SK-N-SH (cell line): ENCODE measurements around the gene PGGHG. TPM values are rescaled to one million over a fixed set of nuclear protein-coding genes. Genes with fewer than 3 reads are reported as not detected.

ENCODE experiments used
- CTCF ChIA-PET: fragments of 300-600, 350-600 bp; formaldehyde crosslinking; extraction: SDS; loops from one replicate; lab custom pipeline; 2021; lab: Yijun Ruan, JAX
- POLR2A ChIA-PET: fragments of 350-600 bp; sonication (Branson Sonifier 250); formaldehyde crosslinking; extraction: SDS; loops from one replicate; lab custom pipeline; 2020; ENCODE audit warnings: antibody characterized with exemption, inconsistent platforms; lab: Yijun Ruan, JAX
- DNase-seq: peaks from one replicate; pipeline ENCODE4 v3.0.0; 2012
- H2AFZ ChIP-seq: fragments of 200-600 bp; sonication (generic); 2 replicates; pipeline ENCODE4 v1.8.1; 2016; ENCODE audit warnings: antibody characterized with exemption, mild to moderate bottlenecking, low read depth
- H3F3A ChIP-seq: fragments of 200-600 bp; sonication (generic); replicated peaks from 2 replicates; pipeline ENCODE3; 2016; ENCODE audit warnings: antibody characterized with exemption, mild to moderate bottlenecking; ENCODE audit not compliant: insufficient read depth
- H3K27ac ChIP-seq, 2 experiments: fragments of 200-500 bp in 1 of 2; fragments of 200-600 bp in 1 of 2; sonication (Bioruptor generic) in 1 of 2; sonication (generic), shearing (Covaris generic) in 1 of 2; 2 replicates each; pipeline versions ENCODE4 v1.5.1 to v1.6.1; 2014 to 2016; ENCODE audit warnings: low read depth in 2 of 2, inconsistent platforms in 1 of 2, low read length in 1 of 2, mild to moderate bottlenecking in 1 of 2, mixed read lengths in 1 of 2
- H3K27me3 ChIP-seq: fragments of 200-600 bp; sonication (generic), shearing (Covaris generic); 2 replicates; pipeline ENCODE4 v1.6.1; 2016; ENCODE audit warnings: mixed run types; ENCODE audit not compliant: insufficient read depth
- H3K36me3 ChIP-seq, 2 experiments: fragments of 200-500 bp in 1 of 2; fragments of 200-600 bp in 1 of 2; sonication (Bioruptor generic) in 1 of 2; sonication (generic) in 1 of 2; replicated peaks in 1 of 2; 2 replicates each; pipeline versions ENCODE3 to v1.5.1; 2014 to 2016; ENCODE audit warnings: low read length in 1 of 2, mild to moderate bottlenecking in 1 of 2; ENCODE audit not compliant: insufficient read depth in 2 of 2, control insufficient read depth in 1 of 2
- H3K4me1 ChIP-seq, 2 experiments: fragments of 200-500 bp in 1 of 2; fragments of 200-600 bp in 1 of 2; sonication (Bioruptor generic) in 1 of 2; sonication (generic), shearing (Covaris generic) in 1 of 2; 2 replicates each; pipeline versions ENCODE4 v1.5.1 to v1.6.1; 2014 to 2016; ENCODE audit warnings: low read depth in 1 of 2, low read length in 1 of 2, mixed run types in 1 of 2; ENCODE audit not compliant: insufficient read depth in 2 of 2, control insufficient read depth in 1 of 2
- H3K4me2 ChIP-seq: fragments of 200-600 bp; sonication (generic), shearing (Covaris generic); 2 replicates; pipeline ENCODE4 v1.6.1; 2017; ENCODE audit warnings: mixed run types
- H3K4me3 ChIP-seq, 2 experiments: fragments of 200-500 bp in 1 of 2; fragments of 200-600 bp in 1 of 2; sonication (Bioruptor generic) in 1 of 2; sonication (generic), shearing (Covaris generic) in 1 of 2; 2 replicates each; pipeline versions ENCODE4 v1.5.1 to v1.8.1; 2014 to 2016; ENCODE audit warnings: low read depth in 2 of 2, inconsistent platforms in 1 of 2, low read length in 1 of 2, mild to moderate bottlenecking in 1 of 2, mixed read lengths in 1 of 2, moderate library complexity in 1 of 2
- H3K79me2 ChIP-seq: fragments of 200-600 bp; sonication (generic); 2 replicates; pipeline ENCODE4 v1.8.1; 2017; ENCODE audit warnings: mild to moderate bottlenecking; ENCODE audit not compliant: insufficient read depth
- H3K9ac ChIP-seq: fragments of 200-600 bp; sonication (generic); 2 replicates; pipeline ENCODE4 v1.6.1; 2017; ENCODE audit warnings: mixed run types
- H3K9me2 ChIP-seq: fragments of 200-600 bp; sonication (generic); 2 replicates; pipeline ENCODE4 v1.6.1; 2017; ENCODE audit warnings: mixed run types
- H3K9me3 ChIP-seq: fragments of 200-600 bp; sonication (generic); 2 replicates; pipeline ENCODE4 v1.6.1; 2017; ENCODE audit warnings: mixed run types, mild to moderate bottlenecking, moderate library complexity
- H4K20me1 ChIP-seq: fragments of 200-600 bp; sonication (generic); 2 replicates; pipeline ENCODE4 v1.6.1; 2017; ENCODE audit warnings: mild to moderate bottlenecking, mixed run types; ENCODE audit not compliant: insufficient read depth
- CHD2 ChIP-seq: fragments of 150-350 bp; IDR thresholded peaks from 2 replicates; pipeline ENCODE4 v1.6.1; 2018; ENCODE audit warnings: low read length; ENCODE audit not compliant: partially characterized antibody
- ELF1 ChIP-seq: IDR thresholded peaks from 2 replicates; pipeline ENCODE4 v1.4.0; 2012
- FOSL2 ChIP-seq: IDR thresholded peaks from 2 replicates; pipeline ENCODE4 v1.4.0; 2012; ENCODE audit warnings: low read depth, mild to moderate bottlenecking, moderate library complexity, borderline replicate concordance
- FOXJ3 ChIP-seq: sonication (generic); formaldehyde crosslinking; IDR thresholded peaks from 2 replicates; pipeline ENCODE4 v1.5.1; 2020; ENCODE audit warnings: mild to moderate bottlenecking, missing genetic modification reagents
- FOXM1 ChIP-seq: IDR thresholded peaks from 2 replicates; pipeline ENCODE4 v1.4.0; 2012; ENCODE audit warnings: low read depth, mild to moderate bottlenecking
- GABPA ChIP-seq: IDR thresholded peaks from 2 replicates; pipeline ENCODE4 v1.4.0; 2012; ENCODE audit warnings: low read depth, mild to moderate bottlenecking
- JUND ChIP-seq: IDR thresholded peaks from 2 replicates; pipeline ENCODE4 v1.4.0; 2012
- MAX ChIP-seq: IDR thresholded peaks from 2 replicates; pipeline ENCODE4 v1.4.0; 2012; ENCODE audit warnings: low read depth
- MEF2A ChIP-seq: IDR thresholded peaks from 2 replicates; pipeline ENCODE4 v1.4.0; 2012; ENCODE audit warnings: low read depth, borderline replicate concordance
- MXI1 ChIP-seq: IDR thresholded peaks from 2 replicates; pipeline ENCODE4 v1.6.1; 2012; ENCODE audit warnings: mild to moderate bottlenecking, low read depth, low read length, improper control_type of control experiment
- NFIC ChIP-seq: IDR thresholded peaks from 2 replicates; pipeline ENCODE4 v1.4.0; 2012; ENCODE audit warnings: borderline replicate concordance
- NRF1 ChIP-seq: IDR thresholded peaks from 2 replicates; pipeline ENCODE4 v1.6.1; 2012; ENCODE audit warnings: low read depth, mild to moderate bottlenecking, low read length
- PBX3 ChIP-seq: IDR thresholded peaks from 2 replicates; pipeline ENCODE4; 2012
- POLR2AphosphoS5 ChIP-seq: IDR thresholded peaks from 2 replicates; pipeline ENCODE4 v1.6.1; 2012; ENCODE audit warnings: low read depth, low read length
- RAD21 ChIP-seq: IDR thresholded peaks from 2 replicates; pipeline ENCODE4 v1.6.1; 2012; ENCODE audit warnings: mild to moderate bottlenecking, low read length
- RCOR1 ChIP-seq: fragments of 150-350 bp; IDR thresholded peaks from 2 replicates; pipeline ENCODE4 v1.6.1; 2017; ENCODE audit warnings: antibody characterized with exemption, low read length
- SIN3A ChIP-seq: IDR thresholded peaks from 2 replicates; pipeline ENCODE4 v1.6.1; 2012; ENCODE audit warnings: low read depth, mild to moderate bottlenecking, low read length, moderate library complexity, borderline replicate concordance
- TCF12 ChIP-seq: IDR thresholded peaks from 2 replicates; pipeline ENCODE4 v1.4.0; 2012
- USF1 ChIP-seq: IDR thresholded peaks from 2 replicates; pipeline ENCODE4 v1.4.0; 2012; ENCODE audit warnings: low read depth, borderline replicate concordance
- ZBTB33 ChIP-seq: IDR thresholded peaks from 2 replicates; pipeline ENCODE4 v1.4.0; 2012; ENCODE audit warnings: low read depth, borderline replicate concordance
- WGBS: methylation state at CpG from one replicate; pipeline ENCODE4 v1.1.6; 2017; ENCODE audit warnings: low lambda C conversion rate; 5-methylcytosine and 5-hydroxymethylcytosine counted together
- polyA plus RNA-seq, 3 experiments: library from polyadenylated mRNA; depleted of rRNA; stranded (reverse); fragments of >200 nt; gene quantifications; 2 replicates each; pipeline ENCODE4 v1.2.3, GENCODE V29; 2012

Gene PGGHG
- polyA plus RNA-seq, 1 of the 3 experiments (the other 2 are of a cell fraction), result 19.9 TPM

- TF ChIP-seq MXI1 (no peak), RAD21 (no peak), POLR2AphosphoS5 (no peak), FOSL2 (no peak), JUND (no peak), SIN3A (no peak), NRF1 (no peak), NFIC (no peak), FOXJ3 (no peak), ZBTB33 (no peak), USF1 (no peak), MEF2A (no peak), PBX3 (no peak), RCOR1 (no peak), MAX (no peak), GABPA (no peak), FOXM1 (no peak), TCF12 (no peak), CHD2 (no peak), ELF1 (no peak)
Measured at GRCh38 chr11:287821-288477, 977 bp upstream of the PGGHG start.

More at GRCh38 chr11:287821-288477, 977 bp upstream of the PGGHG start:
- Histone ChIP-seq H3K9ac (no peak overlapping the region), H3F3A (no peaks in the 10 kb centered on the region), H3K4me2 (peak overlapping the region; percentile 88), H4K20me1 (no peaks in the 10 kb centered on the region), H3K36me3 (no peaks in the 10 kb centered on the region), H3K27ac (no peak overlapping the region), H3K9me2 (no peaks in the 10 kb centered on the region), H3K27me3 (no peaks in the 10 kb centered on the region), H3K79me2 (no peaks in the 10 kb centered on the region), H3K4me3 (peak overlapping the region; percentile 63 to 75), H3K9me3 (no peaks in the 10 kb centered on the region), H3K4me1 (peaks cover 0 to 9% of the 10 kb centered on the region in 2 experiments; a peak in 1 of 4 replicates), H2AFZ (peak overlapping the region; percentile 90; the same call in 1 of the 2 replicates)
- 48% methylated on average over 31 of the region's 41 CpGs for WGBS
- peak; percentile 56 for DNase-seq
- CTCF ChIA-PET, result interaction anchor here (1.2 to 2.1 kb wide), 4 partner anchors 8 to 37 kb away, joined by 3 to 6 read pairs (median 5); no protein-coding TSS in a partner anchor
- POLR2A ChIA-PET, result interaction anchor here (0.8 kb wide), 1 partner anchor 8 kb away, joined by 3 read pairs; no protein-coding TSS in a partner anchor
